ENCODE results near the gene FAM228A. TPM values are rescaled to one million over a fixed set of nuclear protein-coding genes. Genes with fewer than 3 reads are reported as not detected.

Gene FAM228A
- total and polyA plus RNA-seq, 9 donors: 1.1 to 2.5 (median 1.8) TPM

DNA sequence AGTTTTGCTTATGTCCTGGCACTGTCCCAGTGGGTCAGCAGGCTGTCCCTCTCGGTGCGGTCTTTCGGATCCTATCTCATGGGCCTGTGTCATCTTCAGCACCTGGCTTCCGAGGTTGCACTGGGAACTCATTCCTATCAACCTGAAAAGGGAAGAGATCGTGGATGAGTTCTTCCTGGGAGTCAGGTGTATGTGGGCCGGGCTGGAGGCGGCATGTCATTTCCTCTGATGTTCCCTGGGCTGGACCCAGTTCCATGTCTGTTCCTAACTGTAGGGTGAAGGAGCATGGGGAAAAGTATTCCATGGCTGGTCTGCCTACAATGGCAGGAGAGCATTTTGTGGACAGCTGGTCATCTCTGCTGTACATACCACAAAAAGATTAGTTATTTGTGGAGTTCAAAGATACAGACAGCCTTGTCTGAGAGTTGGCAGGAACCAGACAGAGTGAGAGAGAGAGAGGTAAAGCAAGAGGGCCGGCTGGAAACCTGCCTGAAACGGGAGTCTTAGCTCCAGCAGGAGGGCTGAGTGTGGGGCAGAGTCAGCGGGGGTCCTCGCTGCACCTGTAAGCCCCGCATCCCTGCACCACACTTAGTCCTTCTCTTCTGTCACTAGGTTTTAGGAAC is 25.2 kb downstream of the FAM228A start:
- peaks cover 2% of the 10 kb centered on the region for H3K4me1 ChIP-seq (ENCODE audit: insufficient read depth)
- intact Hi-C loops (cut with DNase I): no loop called here
- no peak overlapping the region for H3K4me3 ChIP-seq
- WGBS, 3 donors: 69 to 72% (median 69%) methylated on average over 12 of the region's 12 CpGs
- DNase-seq: no peak
- H3K27ac ChIP-seq: no peak overlapping the region
- H3K36me3 ChIP-seq: no peaks in the 10 kb centered on the region
- H3K27me3 ChIP-seq: no peaks in the 10 kb centered on the region
- no peaks in the 10 kb centered on the region for H3K9me3 ChIP-seq
- TF ChIP-seq POLR2A (IDR thresholded peaks at IDR 0.05) (no peak), EP300 (IDR thresholded peaks at IDR 0.05) (no peak)
- TF ChIP-seq, protein P1, sequence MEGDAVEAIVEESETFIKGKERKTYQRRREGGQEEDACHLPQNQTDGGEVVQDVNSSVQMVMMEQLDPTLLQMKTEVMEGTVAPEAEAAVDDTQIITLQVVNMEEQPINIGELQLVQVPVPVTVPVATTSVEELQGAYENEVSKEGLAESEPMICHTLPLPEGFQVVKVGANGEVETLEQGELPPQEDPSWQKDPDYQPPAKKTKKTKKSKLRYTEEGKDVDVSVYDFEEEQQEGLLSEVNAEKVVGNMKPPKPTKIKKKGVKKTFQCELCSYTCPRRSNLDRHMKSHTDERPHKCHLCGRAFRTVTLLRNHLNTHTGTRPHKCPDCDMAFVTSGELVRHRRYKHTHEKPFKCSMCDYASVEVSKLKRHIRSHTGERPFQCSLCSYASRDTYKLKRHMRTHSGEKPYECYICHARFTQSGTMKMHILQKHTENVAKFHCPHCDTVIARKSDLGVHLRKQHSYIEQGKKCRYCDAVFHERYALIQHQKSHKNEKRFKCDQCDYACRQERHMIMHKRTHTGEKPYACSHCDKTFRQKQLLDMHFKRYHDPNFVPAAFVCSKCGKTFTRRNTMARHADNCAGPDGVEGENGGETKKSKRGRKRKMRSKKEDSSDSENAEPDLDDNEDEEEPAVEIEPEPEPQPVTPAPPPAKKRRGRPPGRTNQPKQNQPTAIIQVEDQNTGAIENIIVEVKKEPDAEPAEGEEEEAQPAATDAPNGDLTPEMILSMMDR (IDR thresholded peaks at IDR 0.05): no peak

DNA sequence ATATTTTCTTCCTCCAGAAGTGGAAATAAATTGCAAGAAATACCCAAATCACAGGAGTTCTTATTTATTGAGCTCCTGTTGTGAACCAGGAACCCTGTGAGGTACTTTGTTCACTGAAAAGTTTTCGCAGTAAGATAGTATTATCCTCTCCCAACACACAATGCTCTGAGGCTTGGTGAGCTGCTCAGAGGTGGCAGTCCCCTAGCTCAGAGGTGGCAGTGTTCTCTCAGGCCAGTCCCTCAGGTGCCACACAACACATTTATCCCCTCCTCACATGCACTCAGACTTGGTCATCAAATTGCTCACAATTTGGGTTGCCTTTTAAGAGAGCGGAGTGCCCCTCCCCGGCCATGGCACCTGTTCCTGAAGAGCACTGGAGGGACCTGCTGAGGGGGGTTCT is 25.9 kb downstream of the FAM228A start:
- Histone ChIP-seq H3K27me3 (no peaks in the 10 kb centered on the region), H3K9me3 (no peaks in the 10 kb centered on the region), H3K36me3 (no peaks in the 10 kb centered on the region), H3K27ac (no peak overlapping the region), H3K4me1 (ENCODE audit: insufficient read depth) (peaks cover 2% of the 10 kb centered on the region), H3K4me3 (no peak overlapping the region)
- DNase-seq: no peak
- intact Hi-C loops (cut with DNase I): no loop called here
- WGBS, 3 donors: 89 to 99% (median 98%) methylated on average over 3 of the region's 3 CpGs
- no peak for TF ChIP-seq EP300 (IDR thresholded peaks at IDR 0.05)
- no peak for TF ChIP-seq POLR2A (IDR thresholded peaks at IDR 0.05)
- TF ChIP-seq, protein P1 (IDR thresholded peaks at IDR 0.05): no peak

DNA sequence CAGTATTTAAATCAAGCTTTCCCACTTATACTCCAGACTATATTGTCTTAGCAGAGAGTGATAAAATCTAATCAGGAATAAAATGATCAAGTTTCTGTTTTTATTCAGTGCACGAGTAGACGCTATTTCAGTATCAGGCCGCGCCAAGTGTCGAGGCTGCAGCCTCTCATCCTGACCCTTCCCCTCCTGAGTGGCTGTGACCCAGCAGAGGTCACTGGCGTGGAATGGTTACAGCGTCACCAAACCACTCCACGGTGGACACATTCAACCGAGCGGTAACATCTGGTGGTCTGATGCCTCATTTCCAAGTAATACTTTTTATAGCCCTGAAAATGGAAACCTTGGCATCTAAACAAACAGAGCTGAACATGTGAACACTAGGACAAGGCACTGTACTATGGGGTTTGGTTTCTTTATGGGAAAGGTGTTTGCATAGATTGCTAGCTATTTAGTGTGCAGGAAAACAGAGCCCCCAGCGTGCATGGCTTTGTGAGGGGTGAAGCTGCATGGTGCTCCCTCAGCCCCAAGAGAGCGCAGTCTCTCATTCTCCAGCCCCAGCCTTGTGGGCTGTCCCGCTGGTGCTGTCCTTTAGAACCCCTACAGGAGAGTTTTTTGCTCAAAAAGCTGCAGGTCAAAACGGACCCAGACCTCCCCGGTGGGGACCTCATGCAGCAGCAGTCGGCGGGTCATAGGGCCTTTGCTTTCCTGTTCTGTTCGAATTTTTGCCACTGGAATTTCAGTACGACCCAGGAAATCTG is 28.4 kb downstream of the FAM228A start:
- no peak for DNase-seq
- intact Hi-C loops (cut with DNase I): no loop called here
- Histone ChIP-seq H3K4me1 (ENCODE audit: insufficient read depth) (peaks cover 2% of the 10 kb centered on the region), H3K27me3 (no peaks in the 10 kb centered on the region), H3K9me3 (no peaks in the 10 kb centered on the region), H3K4me3 (no peak overlapping the region), H3K27ac (no peak overlapping the region), H3K36me3 (no peaks in the 10 kb centered on the region)
- 66 to 75% (median 68%) methylated on average over 19 of the region's 19 CpGs for WGBS, 3 donors
- no peak for TF ChIP-seq POLR2A (IDR thresholded peaks at IDR 0.05)
- TF ChIP-seq, protein P1 (IDR thresholded peaks at IDR 0.05): no peak
- no peak for TF ChIP-seq EP300 (IDR thresholded peaks at IDR 0.05)

DNA sequence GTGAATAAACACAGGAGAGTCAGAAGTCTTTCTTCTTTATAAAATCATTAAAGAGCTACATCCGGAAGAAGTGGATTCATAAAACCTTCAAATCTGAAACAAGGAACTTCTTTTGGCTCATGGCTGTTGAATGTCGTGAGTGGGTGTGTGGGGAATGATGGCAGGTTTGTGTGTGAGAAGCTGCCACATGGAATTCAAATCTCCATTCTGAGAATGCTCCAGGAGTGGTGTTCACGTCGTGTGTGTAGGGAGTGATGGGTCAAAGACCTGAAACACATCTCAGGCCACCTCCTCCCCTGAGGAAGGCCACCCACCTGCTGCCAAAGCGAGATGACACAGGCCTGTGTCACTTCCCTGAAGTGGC is 28.9 kb downstream of the FAM228A start:
- no peak for DNase-seq

More for the DNA sequence above, 28.9 kb downstream of the FAM228A start:
- Histone ChIP-seq H3K4me3 (no peak overlapping the region), H3K27me3 (no peaks in the 10 kb centered on the region), H3K27ac (no peak overlapping the region), H3K4me1 (ENCODE audit: insufficient read depth) (peaks cover 2% of the 10 kb centered on the region), H3K9me3 (no peaks in the 10 kb centered on the region), H3K36me3 (no peaks in the 10 kb centered on the region)
- TF ChIP-seq, protein P1 (IDR thresholded peaks at IDR 0.05): no peak
- no peak for TF ChIP-seq EP300 (IDR thresholded peaks at IDR 0.05)
- no peak for TF ChIP-seq POLR2A (IDR thresholded peaks at IDR 0.05)
- intact Hi-C loops (cut with DNase I): no loop called here
- 65 to 76% (median 72%) methylated on average over 5 of the region's 5 CpGs for WGBS, 3 donors
